Measurements from ENCODE around the gene ANKRD12. TPM values are rescaled to one million over a fixed set of nuclear protein-coding genes. Genes with fewer than 3 reads are reported as not detected.

ANKRD12 gene
- total and polyA plus RNA-seq, 2 of the 4 experiments (the other 2 are of a cell fraction): 2.6 to 12.9 TPM

DNA sequence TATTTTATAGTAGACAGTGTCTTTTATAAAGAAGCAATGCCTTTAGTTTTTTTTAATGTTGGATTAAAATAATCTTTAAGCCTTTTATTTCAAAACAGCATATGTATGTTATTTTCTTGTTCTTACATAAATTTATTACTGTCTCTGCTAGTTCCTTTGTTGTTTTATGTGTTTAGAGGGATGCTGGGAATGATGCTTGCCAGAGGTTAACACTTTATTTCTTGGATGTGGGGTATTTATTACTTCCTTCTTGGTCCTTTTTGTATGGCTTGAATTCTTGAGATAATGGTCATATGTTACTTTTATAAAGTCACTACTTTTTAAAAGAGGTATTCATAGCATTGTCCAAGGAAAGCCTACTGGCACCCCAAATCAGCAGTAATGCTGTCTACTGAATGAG, 63.1 kb downstream of the ANKRD12 start:
- in situ Hi-C loops (cut with MboI; ENCODE audit: low sequenced_read_pairs): no loop called here
- H2AFZ ChIP-seq (replicated peaks; ENCODE audit: low read length, poor library complexity): no peak overlapping the region
- no peak overlapping the region for H3K56ac ChIP-seq (ENCODE audit: extremely low read depth, insufficient read depth, low read length)
- H3K4me3 ChIP-seq (ENCODE audit: insufficient read depth, low read depth, low read length): no peak overlapping the region
- no peak overlapping the region for H3K9ac ChIP-seq (ENCODE audit: low read depth, low read length)
- dilution Hi-C loops (cut with HindIII; ENCODE audit: low sequenced_read_pairs, unreplicated experiment): no loop called here
- H2AK5ac ChIP-seq (ENCODE audit: low read depth, low read length): no peak overlapping the region
- POLR2A ChIA-PET (ENCODE audit: unreplicated experiment): no interaction called here
- H3K9me3 ChIP-seq (ENCODE audit: control insufficient read depth, insufficient read depth, low read length): no peaks in the 10 kb centered on the region
- H3K9me1 ChIP-seq (ENCODE audit: insufficient read depth, low read length): peaks cover 4% of the 10 kb centered on the region
- H2BK120ac ChIP-seq (ENCODE audit: low read depth, low read length): no peak overlapping the region
- no peak overlapping the region for H3K14ac ChIP-seq (replicated peaks; ENCODE audit: low read depth, low read length)
- H3K18ac ChIP-seq (ENCODE audit: low read depth, low read length): no peak overlapping the region
- no peak overlapping the region for H3K4ac ChIP-seq (ENCODE audit: low read depth, low read length)
- H2BK5ac ChIP-seq (ENCODE audit: low read depth, low read length, poor library complexity, severe bottlenecking): no peak overlapping the region
- BruUV-seq (replicated peaks): no TSS peak
- intact Hi-C loops (cut with micrococcal nuclease): no loop called here
- H3K23ac ChIP-seq (ENCODE audit: low read depth, low read length): no peak overlapping the region
- H4K5ac ChIP-seq (ENCODE audit: low read depth, low read length): no peak overlapping the region
- no peaks in the 10 kb centered on the region for H4K20me1 ChIP-seq (ENCODE audit: insufficient read depth, low read length)
- no peak for DNase-seq
- no peak overlapping the region for H2BK15ac ChIP-seq (ENCODE audit: low read depth, low read length)
- peaks cover 13 to 26% of the 10 kb centered on the region in 2 experiments; a peak in 3 of 4 replicates for H3K79me1 ChIP-seq (ENCODE audit: low read depth in 1 of 2, low read length in 2 of 2)
- H3K36me3 ChIP-seq (ENCODE audit: control insufficient read depth, insufficient read depth, low read length): peaks cover 12% of the 10 kb centered on the region
- TF ChIP-seq CEBPB (IDR thresholded peaks at IDR 0.05; ENCODE audit: low read depth, low read length) (no peak), POLR2A (IDR thresholded peaks at IDR 0.05; ENCODE audit: low read depth, low read length) (no peak), MAFK (IDR thresholded peaks at IDR 0.05; ENCODE audit: low read depth, low read length) (no peak), RCOR1 (IDR thresholded peaks at IDR 0.05; ENCODE audit: insufficient replicate concordance, low read length) (no peak), FOS (IDR thresholded peaks at IDR 0.05; ENCODE audit: low read depth, low read length) (no peak), NFE2L2 (IDR thresholded peaks at IDR 0.05; ENCODE audit: low read depth, low read length) (no peak), CHD1 (IDR thresholded peaks at IDR 0.05; ENCODE audit: low read depth, low read length) (no peak), BHLHE40 (IDR thresholded peaks at IDR 0.05; ENCODE audit: low read depth, low read length) (no peak), SMC3 (IDR thresholded peaks at IDR 0.05; ENCODE audit: low read depth, low read length) (no peak), RFX5 (IDR thresholded peaks at IDR 0.05; ENCODE audit: low read depth, low read length) (no peak), RAD21 (IDR thresholded peaks at IDR 0.05; ENCODE audit: low read length) (no peak), MAZ (IDR thresholded peaks at IDR 0.05; ENCODE audit: borderline replicate concordance, low read depth, low read length) (no peak), MXI1 (IDR thresholded peaks at IDR 0.05; ENCODE audit: borderline replicate concordance, low read depth, low read length) (no peak)
- TF ChIP-seq, protein P1, sequence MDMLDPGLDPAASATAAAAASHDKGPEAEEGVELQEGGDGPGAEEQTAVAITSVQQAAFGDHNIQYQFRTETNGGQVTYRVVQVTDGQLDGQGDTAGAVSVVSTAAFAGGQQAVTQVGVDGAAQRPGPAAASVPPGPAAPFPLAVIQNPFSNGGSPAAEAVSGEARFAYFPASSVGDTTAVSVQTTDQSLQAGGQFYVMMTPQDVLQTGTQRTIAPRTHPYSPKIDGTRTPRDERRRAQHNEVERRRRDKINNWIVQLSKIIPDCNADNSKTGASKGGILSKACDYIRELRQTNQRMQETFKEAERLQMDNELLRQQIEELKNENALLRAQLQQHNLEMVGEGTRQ (IDR thresholded peaks at IDR 0.05; ENCODE audit: low read depth, low read length): no peak
- TF ChIP-seq, protein P2, sequence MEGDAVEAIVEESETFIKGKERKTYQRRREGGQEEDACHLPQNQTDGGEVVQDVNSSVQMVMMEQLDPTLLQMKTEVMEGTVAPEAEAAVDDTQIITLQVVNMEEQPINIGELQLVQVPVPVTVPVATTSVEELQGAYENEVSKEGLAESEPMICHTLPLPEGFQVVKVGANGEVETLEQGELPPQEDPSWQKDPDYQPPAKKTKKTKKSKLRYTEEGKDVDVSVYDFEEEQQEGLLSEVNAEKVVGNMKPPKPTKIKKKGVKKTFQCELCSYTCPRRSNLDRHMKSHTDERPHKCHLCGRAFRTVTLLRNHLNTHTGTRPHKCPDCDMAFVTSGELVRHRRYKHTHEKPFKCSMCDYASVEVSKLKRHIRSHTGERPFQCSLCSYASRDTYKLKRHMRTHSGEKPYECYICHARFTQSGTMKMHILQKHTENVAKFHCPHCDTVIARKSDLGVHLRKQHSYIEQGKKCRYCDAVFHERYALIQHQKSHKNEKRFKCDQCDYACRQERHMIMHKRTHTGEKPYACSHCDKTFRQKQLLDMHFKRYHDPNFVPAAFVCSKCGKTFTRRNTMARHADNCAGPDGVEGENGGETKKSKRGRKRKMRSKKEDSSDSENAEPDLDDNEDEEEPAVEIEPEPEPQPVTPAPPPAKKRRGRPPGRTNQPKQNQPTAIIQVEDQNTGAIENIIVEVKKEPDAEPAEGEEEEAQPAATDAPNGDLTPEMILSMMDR (conservative IDR thresholded peaks at IDR 0.05; ENCODE audit: low read depth, low read length): no peak
- TF ChIP-seq, protein P3, sequence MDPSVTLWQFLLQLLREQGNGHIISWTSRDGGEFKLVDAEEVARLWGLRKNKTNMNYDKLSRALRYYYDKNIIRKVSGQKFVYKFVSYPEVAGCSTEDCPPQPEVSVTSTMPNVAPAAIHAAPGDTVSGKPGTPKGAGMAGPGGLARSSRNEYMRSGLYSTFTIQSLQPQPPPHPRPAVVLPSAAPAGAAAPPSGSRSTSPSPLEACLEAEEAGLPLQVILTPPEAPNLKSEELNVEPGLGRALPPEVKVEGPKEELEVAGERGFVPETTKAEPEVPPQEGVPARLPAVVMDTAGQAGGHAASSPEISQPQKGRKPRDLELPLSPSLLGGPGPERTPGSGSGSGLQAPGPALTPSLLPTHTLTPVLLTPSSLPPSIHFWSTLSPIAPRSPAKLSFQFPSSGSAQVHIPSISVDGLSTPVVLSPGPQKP (IDR thresholded peaks at IDR 0.05; ENCODE audit: borderline replicate concordance, low read depth, low read length): no peak
- no peak overlapping the region for H4K91ac ChIP-seq (ENCODE audit: insufficient read depth, low read depth, low read length)
- no peak overlapping the region for H2BK20ac ChIP-seq (ENCODE audit: low read depth, low read length)
- no peak for ATAC-seq (ENCODE audit: low read depth)
- H2AK9ac ChIP-seq (replicated peaks; ENCODE audit: low read depth, low read length, poor library complexity): no peak overlapping the region
- no peaks in the 10 kb centered on the region for H3K4me1 ChIP-seq (ENCODE audit: control insufficient read depth, insufficient read depth, low read length)
- CTCF ChIA-PET: no interaction called here
- no peak overlapping the region for H4K8ac ChIP-seq (ENCODE audit: low read depth in 2 of 2, low read length in 2 of 2)
- H3K4me2 ChIP-seq (ENCODE audit: low read depth, low read length): no peak overlapping the region
- H3K27me3 ChIP-seq (ENCODE audit: control insufficient read depth, insufficient read depth, low read length): no peaks in the 10 kb centered on the region
- no peak overlapping the region for H3K27ac ChIP-seq (ENCODE audit: insufficient read depth, low read length)
